Natural killer cell (primary cell): ENCODE measurements around the gene CTNNA3. TPM values are rescaled to one million over a fixed set of nuclear protein-coding genes. Genes with fewer than 3 reads are reported as not detected.

Source experiments
- ATAC-seq, 3 donors: fragments of 150-1000 bp in 2 of 3; fragments of 200-7000 bp in 1 of 3; cut with Tn5 transposase; 1 replicate in 1 of 3; 2 replicates in 2 of 3; pipeline ENCODE4 v1.10.0; 2021; ENCODE audit warnings: mild to moderate bottlenecking in 2 of 3, moderate library complexity in 2 of 3
- DNase-seq, 2 donors: peaks; one replicate each; pipeline versions ENCODE4 v3.0.0 to v3.0.0-alpha.2; 2013 to 2021; ENCODE audit warnings: mixed read lengths in 1 of 2
- H3K27ac ChIP-seq: one replicate; pipeline ENCODE4 v1.5.1; 2013; ENCODE audit warnings: mild to moderate bottlenecking, low read length
- H3K27me3 ChIP-seq: one replicate; pipeline ENCODE4 v1.6.1; 2013; ENCODE audit warnings: low read length; ENCODE audit not compliant: control insufficient read depth, insufficient read depth
- H3K36me3 ChIP-seq: one replicate; pipeline ENCODE4 v1.6.1; 2013; ENCODE audit warnings: low read length; ENCODE audit not compliant: control insufficient read depth, insufficient read depth
- H3K4me1 ChIP-seq: one replicate; pipeline ENCODE4 v1.6.1; 2013; ENCODE audit warnings: low read length; ENCODE audit not compliant: control insufficient read depth, insufficient read depth
- H3K4me3 ChIP-seq: one replicate; pipeline ENCODE4 v1.5.1; 2013; ENCODE audit warnings: low read length
- H3K9me3 ChIP-seq: one replicate; pipeline ENCODE4 v1.6.1; 2013; ENCODE audit warnings: low read length; ENCODE audit not compliant: control insufficient read depth, insufficient read depth
- H3K27ac Mint-ChIP-seq, 2 donors: one replicate each; pipeline ENCODE4 v1.8.0; 2022; ENCODE audit warnings: mild to moderate bottlenecking in 2 of 2, mixed read lengths in 2 of 2, moderate library complexity in 1 of 2
- H3K27me3 Mint-ChIP-seq, 2 donors: one replicate each; pipeline ENCODE4 v1.8.0; 2022; ENCODE audit warnings: low read depth in 2 of 2, mixed read lengths in 2 of 2
- H3K36me3 Mint-ChIP-seq: one replicate; pipeline ENCODE4 v1.8.0; 2022; ENCODE audit warnings: mixed read lengths
- H3K4me1 Mint-ChIP-seq, 2 donors: one replicate each; pipeline ENCODE4 v1.8.0; 2022; ENCODE audit warnings: mixed read lengths in 2 of 2
- H3K4me3 Mint-ChIP-seq: one replicate; pipeline ENCODE4 v1.8.0; 2022; ENCODE audit warnings: mild to moderate bottlenecking, moderate library complexity, mixed read lengths
- H3K9me3 Mint-ChIP-seq, 2 donors: one replicate each; pipeline ENCODE4 v1.8.0; 2022; ENCODE audit warnings: mixed read lengths in 2 of 2
- WGBS: methylation state at CpG from one replicate; pipeline ENCODE4 v1.1.7; 2013; ENCODE audit warnings: missing lambda C conversion rate; ENCODE audit not compliant: insufficient coverage; 5-methylcytosine and 5-hydroxymethylcytosine counted together
- intact Hi-C: fragments of 100-400 bp; cut with micrococcal nuclease; formaldehyde crosslinking; loops from one replicate; pipeline ENCODE4 v1.14.2; 2022
- total RNA-seq, 4 donors: library from RNA; stranded (reverse); fragments of 120-200 nt in 1 of 4; gene quantifications; one replicate each; pipeline versions ENCODE4 v1.2.3 to v1.2.4, GENCODE V29; 2013 to 2022
- TF ChIP-seq, protein P1 (sequence below): fragments of 200-600 bp; IDR thresholded peaks from one replicate; pipeline ENCODE4 v1.8.0; 2022; ENCODE audit warnings: antibody characterized with exemption

The CTNNA3 gene
- total RNA-seq, 3 donors from 2014 or later (not counting 1 experiment from before 2014, with no cell fraction given) = not detected

GRCh38 chr10:65891073-65891981, 1804.7 kb downstream of the CTNNA3 start:
- Mint-ChIP-seq H3K27ac (no peak overlapping the region), H3K4me3 (no peak overlapping the region), H3K4me1 (no peaks in the 10 kb centered on the region), H3K27me3 (no peaks in the 10 kb centered on the region), H3K9me3 (peaks cover 9 to 15% of the 10 kb centered on the region in 2 donors), H3K36me3 (peaks cover 8% of the 10 kb centered on the region)
- Histone ChIP-seq H3K36me3 (no peaks in the 10 kb centered on the region), H3K4me1 (no peaks in the 10 kb centered on the region), H3K27me3 (no peaks in the 10 kb centered on the region), H3K4me3 (no peak overlapping the region), H3K27ac (no peak overlapping the region), H3K9me3 (no peaks in the 10 kb centered on the region)
- WGBS = 0% methylated on average over 1 of the region's 3 CpGs
- intact Hi-C loops = no loop called here
- DNase-seq (no peak), ATAC-seq (no peak)
- TF ChIP-seq, protein P1, sequence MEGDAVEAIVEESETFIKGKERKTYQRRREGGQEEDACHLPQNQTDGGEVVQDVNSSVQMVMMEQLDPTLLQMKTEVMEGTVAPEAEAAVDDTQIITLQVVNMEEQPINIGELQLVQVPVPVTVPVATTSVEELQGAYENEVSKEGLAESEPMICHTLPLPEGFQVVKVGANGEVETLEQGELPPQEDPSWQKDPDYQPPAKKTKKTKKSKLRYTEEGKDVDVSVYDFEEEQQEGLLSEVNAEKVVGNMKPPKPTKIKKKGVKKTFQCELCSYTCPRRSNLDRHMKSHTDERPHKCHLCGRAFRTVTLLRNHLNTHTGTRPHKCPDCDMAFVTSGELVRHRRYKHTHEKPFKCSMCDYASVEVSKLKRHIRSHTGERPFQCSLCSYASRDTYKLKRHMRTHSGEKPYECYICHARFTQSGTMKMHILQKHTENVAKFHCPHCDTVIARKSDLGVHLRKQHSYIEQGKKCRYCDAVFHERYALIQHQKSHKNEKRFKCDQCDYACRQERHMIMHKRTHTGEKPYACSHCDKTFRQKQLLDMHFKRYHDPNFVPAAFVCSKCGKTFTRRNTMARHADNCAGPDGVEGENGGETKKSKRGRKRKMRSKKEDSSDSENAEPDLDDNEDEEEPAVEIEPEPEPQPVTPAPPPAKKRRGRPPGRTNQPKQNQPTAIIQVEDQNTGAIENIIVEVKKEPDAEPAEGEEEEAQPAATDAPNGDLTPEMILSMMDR = no peak

DNA sequence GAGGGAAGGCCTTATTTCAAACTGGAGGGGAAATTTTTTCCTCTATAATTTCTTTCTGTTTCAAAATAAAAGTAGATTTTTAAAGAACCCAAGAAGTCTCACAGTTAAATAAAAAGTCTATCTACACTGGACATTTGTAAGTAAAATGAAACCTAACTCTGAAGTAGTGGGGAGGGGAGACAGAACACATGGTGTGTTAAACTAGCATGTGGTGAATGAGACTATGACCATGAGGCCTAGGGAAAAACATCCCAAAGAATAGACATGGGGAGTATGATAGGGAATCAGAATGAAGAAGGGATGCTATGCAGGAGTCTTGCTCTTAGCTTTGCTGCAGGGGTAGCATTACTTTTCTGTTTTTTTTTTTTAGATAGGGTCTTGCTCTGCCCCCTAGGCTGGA, 1831.5 kb downstream of the CTNNA3 start:
- intact Hi-C loops = no loop called here
- no peaks in the 10 kb centered on the region for H3K4me1 ChIP-seq
- DNase-seq = no peak
- no peak overlapping the region for H3K27ac ChIP-seq
- Mint-ChIP-seq H3K36me3 (peaks cover 14% of the 10 kb centered on the region), H3K27me3 (no peaks in the 10 kb centered on the region), H3K4me1 (no peaks in the 10 kb centered on the region), H3K4me3 (no peak overlapping the region), H3K9me3 (peaks cover 12 to 21% of the 10 kb centered on the region in 2 donors), H3K27ac (no peak overlapping the region)
- no peaks in the 10 kb centered on the region for H3K27me3 ChIP-seq
- no peaks in the 10 kb centered on the region for H3K9me3 ChIP-seq
- H3K4me3 ChIP-seq = no peak overlapping the region
- ATAC-seq = no peak
- TF ChIP-seq, protein P1 = no peak
- no peaks in the 10 kb centered on the region for H3K36me3 ChIP-seq

- Histone ChIP-seq H3K27me3 (no peaks in the 10 kb centered on the region), H3K9me3 (no peaks in the 10 kb centered on the region), H3K4me1 (no peaks in the 10 kb centered on the region), H3K36me3 (no peaks in the 10 kb centered on the region), H3K4me3 (no peak overlapping the region), H3K27ac (no peak overlapping the region)
- Mint-ChIP-seq H3K4me3 (no peak overlapping the region), H3K27ac (no peak overlapping the region), H3K27me3 (no peaks in the 10 kb centered on the region), H3K36me3 (peaks cover 14% of the 10 kb centered on the region), H3K4me1 (no peaks in the 10 kb centered on the region), H3K9me3 (peaks cover 12 to 18% of the 10 kb centered on the region in 2 donors)
- no peak for DNase-seq
- ATAC-seq = no peak
- TF ChIP-seq, protein P1 = no peak
- intact Hi-C loops = no loop called here
Measured at GRCh38 chr10:65864036-65864435, 1832.0 kb downstream of the CTNNA3 start.

Other genes with a start within 250 kb of the CTNNA3 start
- gene DNAJC12, start 142.0 kb upstream of the CTNNA3 start, total RNA-seq = not detected
- gene SIRT1, start 188.5 kb upstream of the CTNNA3 start, total RNA-seq = 10 to 100 TPM; 38.2 to 51.0 (median 48.2) TPM